Measurements from ENCODE around the gene SEMA3F.

SEMA3F gene

DNA sequence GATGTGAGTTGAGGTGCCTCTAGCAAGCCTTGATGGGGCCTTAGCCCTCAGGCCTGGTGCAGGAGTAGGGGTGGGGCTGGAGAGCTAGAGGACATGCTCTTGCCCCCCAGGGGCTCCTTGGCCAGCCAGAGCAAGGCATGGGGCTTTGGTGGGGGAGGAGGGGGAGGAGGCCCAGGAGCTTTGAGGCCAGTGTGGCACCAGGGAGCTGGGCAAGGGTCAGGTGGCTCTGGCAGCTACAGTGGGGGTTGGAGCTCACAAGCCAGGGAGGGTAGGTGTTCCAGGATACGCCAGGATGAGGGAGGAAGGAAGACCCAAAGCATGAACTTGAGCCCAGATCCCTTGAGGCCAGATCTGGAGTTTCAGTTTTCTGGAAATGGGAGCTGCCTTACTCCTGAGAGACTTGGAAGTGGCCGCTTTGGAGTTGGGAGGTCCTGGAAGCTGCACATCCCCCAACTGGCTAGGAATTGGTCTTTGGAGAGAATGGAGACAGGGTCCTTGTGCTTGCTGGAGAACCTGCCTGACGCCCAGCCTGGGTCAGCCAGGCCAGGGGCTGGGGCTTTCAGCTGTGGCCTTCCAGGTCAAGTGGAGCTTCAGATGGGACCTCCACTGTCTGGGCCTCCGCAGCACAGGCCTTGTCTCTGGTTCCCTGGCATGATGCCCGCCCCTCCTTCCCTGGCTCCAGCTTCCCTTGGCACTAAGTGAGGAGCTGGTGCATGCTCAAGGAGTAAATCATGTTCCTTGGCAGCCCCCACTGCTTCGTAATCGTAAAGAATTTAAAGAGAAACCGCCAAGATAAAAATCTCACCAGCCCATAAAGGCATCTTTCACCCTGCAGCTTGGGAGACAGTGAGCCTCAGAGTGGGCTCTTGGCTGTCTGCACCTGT lies 8.7 kb downstream of the SEMA3F start:
- DNase-seq (ENCODE audit: low read depth), result peak; percentile 97
- TF ChIP-seq, protein P1, sequence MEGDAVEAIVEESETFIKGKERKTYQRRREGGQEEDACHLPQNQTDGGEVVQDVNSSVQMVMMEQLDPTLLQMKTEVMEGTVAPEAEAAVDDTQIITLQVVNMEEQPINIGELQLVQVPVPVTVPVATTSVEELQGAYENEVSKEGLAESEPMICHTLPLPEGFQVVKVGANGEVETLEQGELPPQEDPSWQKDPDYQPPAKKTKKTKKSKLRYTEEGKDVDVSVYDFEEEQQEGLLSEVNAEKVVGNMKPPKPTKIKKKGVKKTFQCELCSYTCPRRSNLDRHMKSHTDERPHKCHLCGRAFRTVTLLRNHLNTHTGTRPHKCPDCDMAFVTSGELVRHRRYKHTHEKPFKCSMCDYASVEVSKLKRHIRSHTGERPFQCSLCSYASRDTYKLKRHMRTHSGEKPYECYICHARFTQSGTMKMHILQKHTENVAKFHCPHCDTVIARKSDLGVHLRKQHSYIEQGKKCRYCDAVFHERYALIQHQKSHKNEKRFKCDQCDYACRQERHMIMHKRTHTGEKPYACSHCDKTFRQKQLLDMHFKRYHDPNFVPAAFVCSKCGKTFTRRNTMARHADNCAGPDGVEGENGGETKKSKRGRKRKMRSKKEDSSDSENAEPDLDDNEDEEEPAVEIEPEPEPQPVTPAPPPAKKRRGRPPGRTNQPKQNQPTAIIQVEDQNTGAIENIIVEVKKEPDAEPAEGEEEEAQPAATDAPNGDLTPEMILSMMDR (conservative IDR thresholded peaks at IDR 0.05; ENCODE audit: low read length), result no peak
- no peak overlapping the region for H3K4me3 ChIP-seq (ENCODE audit: low read length)

DNA sequence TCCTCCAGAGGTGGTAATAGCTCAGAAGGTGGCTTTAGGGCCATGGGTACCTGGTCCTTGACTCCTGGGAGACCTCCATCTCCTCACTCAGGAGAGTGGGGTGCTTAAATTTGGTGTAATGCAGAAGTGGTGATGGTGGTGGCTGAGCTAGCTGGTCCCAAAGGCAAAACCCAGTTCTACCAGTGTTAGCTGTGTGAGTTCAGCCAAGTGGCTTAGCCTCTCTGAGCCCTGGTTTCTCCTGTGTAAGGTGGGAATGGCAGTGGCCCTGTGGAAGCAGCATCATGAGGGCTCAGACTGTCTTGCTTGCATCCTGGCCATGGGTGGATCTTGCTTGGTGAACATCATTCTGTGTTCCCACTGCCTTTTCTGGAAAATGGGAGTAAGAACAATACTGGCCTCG lies 9.4 kb downstream of the SEMA3F start:
- TF ChIP-seq, protein P1 (conservative IDR thresholded peaks at IDR 0.05; ENCODE audit: low read length), result no peak
- no peak overlapping the region for H3K4me3 ChIP-seq (ENCODE audit: low read length)

DNA sequence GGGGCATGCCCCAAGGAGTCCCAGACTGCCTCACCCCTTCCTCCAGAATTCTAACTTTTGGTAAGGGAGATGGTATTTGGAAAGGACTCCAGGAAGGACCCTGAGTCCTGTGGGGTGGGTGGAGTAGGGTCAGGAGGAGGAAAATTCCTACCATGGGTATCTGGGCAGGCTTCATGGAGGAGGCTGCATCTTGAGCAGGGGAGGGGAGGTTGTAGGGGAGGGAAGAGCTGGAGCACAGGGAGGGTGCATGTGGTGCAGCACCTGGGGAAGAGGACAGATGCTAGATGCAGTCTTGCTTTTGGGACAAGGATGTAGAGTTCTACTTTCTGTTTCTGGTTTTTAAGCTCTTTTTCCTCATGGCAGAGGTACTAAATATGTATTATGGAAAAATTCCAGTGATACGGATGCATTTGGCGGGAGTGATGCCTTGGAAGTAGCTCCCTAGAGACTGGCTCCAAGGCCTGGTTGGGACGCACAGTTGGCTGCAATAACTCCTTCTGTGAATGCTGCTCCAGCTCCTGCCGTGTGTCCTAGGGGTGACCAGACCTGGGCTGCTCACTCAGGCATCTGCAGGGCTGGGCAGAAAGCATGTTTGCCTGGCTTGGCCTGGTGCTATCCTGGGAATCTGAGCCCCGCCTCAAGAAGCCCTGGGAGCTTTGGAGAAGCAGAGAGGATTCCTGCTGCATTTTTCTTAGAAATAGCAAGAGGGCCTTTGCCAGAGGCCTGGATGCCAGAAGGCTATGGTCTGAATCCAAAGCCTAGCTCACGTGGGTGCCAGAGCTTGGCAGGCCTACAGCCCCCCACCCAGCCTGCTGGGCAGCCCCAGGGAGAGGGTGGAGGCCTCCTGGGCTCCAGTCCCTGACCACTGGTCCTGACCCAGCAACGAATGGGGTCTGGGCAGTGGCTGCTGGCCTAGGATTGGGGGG lies 10.1 kb downstream of the SEMA3F start:
- H3K4me3 ChIP-seq (ENCODE audit: low read length), result no peak overlapping the region; the same call in 1 of the 2 replicates
- peak; percentile 89 for DNase-seq (ENCODE audit: low read depth)
- TF ChIP-seq, protein P1 (conservative IDR thresholded peaks at IDR 0.05; ENCODE audit: low read length), result 0 out of 2 replicates have a peak, but pooled peaks have one; percentile 9

More for the DNA sequence above, 9.4 kb downstream of the SEMA3F start:
- DNase-seq (ENCODE audit: low read depth), result no peak

DNA sequence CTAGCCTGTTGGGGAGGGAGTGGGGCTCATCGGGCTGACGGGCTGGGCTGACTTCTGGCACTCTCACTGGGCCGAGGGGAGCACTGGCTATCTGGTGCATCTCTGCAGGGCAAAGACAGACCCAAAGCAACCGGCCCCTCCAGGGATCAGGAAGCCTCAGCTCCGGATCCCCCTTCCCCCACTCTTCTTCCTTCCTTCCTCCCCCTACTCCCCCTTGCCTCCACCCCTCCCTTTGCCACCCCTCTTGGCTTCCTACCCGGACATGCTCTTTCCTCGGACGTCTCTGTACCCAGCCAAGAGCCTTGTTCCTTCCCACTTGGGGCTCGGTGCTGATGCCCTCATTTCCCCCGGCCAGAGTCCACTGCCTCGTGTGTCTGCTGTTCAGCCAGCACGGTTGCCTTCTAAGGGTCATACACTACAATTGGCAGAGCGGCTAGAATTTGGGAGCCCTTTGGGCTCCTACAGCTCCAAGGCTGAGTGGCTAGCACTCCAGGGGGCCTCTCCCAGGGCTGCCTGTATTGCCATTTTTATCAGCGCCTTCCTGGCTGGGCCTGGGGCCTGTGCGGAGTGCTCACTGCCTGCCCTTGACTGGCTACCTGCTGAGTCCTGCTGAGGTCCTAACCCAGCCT lies 10.9 kb downstream of the SEMA3F start:
- TF ChIP-seq, protein P1 (conservative IDR thresholded peaks at IDR 0.05; ENCODE audit: low read length), result no peak
- DNase-seq (ENCODE audit: low read depth), result peak; percentile 26
- no peak overlapping the region for H3K4me3 ChIP-seq (ENCODE audit: low read length)

DNA sequence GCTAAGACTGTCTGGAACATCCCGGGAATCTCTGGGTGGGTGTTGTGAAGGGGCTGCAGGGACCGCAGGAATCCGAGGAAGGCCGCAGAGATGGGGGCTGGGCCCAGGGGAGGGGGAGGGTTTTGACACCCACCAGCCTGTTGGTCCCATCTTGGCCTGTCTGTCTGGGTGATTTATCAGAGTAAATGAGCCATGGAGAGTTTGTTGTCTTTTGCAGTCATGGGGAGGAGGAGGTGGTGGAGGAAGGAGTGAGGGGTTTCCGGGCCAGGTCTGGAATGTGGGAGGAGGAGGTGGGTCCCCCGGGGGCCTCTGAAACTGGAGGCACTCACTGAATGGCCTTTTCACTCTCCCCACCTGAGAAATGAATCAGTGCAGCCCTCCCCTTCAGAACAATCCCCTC lies 11.5 kb downstream of the SEMA3F start:
- no peak for DNase-seq (ENCODE audit: low read depth)
- TF ChIP-seq, protein P1 (conservative IDR thresholded peaks at IDR 0.05; ENCODE audit: low read length), result no peak
- no peak overlapping the region for H3K4me3 ChIP-seq (ENCODE audit: low read length)

DNA sequence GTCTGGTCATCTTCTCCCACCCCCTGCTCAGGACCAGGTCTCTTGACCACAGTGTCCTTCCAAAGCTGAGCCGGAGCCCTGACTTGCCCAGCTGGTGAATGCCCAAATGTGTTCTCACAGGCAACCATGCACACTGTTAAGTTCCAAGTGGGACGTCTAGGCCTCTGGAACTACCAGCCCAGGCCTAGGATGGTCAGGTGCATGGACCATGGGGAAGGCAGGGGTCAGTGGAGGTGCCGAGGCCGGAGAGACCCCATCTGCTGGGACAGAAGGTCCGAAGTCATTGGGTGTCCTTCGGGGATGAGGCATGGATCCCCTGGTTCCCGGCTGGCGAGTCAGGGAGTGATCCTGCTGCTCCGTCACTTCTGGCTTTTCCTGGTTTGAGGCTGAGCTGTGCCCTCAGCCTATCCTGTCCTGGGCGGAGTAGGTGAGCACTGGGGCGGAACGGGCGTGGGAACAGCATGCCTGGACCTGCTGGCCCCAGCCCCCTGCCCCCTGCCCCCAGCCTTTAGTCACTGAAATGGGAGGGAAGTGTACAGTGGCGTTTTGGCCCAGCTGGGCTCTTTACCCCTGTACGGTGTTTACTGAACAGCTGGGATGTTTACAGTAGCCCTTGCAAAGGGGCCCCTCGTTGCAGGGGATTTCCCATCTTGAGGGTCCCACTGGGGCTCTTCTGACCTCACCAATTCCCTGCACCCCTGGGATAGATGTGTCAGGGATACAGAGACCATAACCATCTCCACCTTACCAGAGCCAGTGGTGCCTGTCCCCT lies 12.1 kb downstream of the SEMA3F start:
- TF ChIP-seq, protein P1 (conservative IDR thresholded peaks at IDR 0.05; ENCODE audit: low read length), result no peak
- DNase-seq (ENCODE audit: low read depth), result no peak
- no peak overlapping the region for H3K4me3 ChIP-seq (ENCODE audit: low read length)

Data from AG10803 (cell line).